HG03558 (cell line): Measurements from ENCODE around the gene PLEKHB2.
A peak's percentile ranks its signal among the peaks of the same experiment; 100 is the strongest.
"Not testable (repeated sequence)": the region's sequence is repeated elsewhere in the genome, so short reads cannot be mapped to it uniquely, and the experiment has no call there.

Experiments used
- ATAC-seq: cut with Tn5 transposase; IDR thresholded peaks from one replicate; pipeline ENCODE4 v1.9.1; 2021; ENCODE audit warnings: moderate number of reproducible peaks; ENCODE audit not compliant: unreplicated experiment; ENCODE audit errors: extremely low read depth

Gene PLEKHB2

DNA sequence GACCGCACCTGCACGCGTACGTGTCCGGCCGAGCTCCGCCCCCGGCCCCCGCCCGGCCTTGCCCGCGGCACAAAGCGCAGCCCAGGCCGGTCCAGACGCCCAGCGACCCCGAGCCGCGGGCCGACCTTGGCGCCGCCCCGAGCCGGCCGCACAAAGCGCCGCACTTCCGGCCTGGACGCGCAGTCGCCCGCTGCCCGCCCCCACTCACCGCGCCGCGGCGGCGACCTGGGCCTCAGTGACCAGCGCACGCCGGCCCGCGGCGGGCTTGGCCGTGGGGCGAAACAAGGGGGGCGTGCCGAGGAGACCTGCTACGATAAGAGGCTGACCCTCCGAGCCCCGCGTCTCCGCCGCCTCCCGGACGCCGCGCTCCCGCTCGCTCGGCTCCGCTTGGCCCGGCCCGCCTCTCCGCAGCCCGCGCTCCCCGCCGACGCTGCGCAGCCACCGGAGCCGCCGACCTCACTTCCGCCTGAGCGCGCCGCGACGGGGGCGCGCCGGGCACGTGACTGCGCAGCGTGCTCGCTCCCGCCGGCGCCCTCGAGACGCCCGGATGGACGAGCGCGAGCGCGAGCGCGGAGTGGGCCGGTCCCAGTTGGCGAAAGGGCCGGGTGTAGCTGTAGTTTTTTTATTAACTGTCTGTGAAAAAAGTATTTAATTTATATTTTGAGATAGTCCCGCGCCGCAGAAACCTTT is 12.0 kb upstream of the PLEKHB2 start, which contains the start of gene FAM168B:
FAM168B (minus strand) TSS at position 455 of the 690 bp plus-strand sequence. CDS start 10,814 bp downstream, outside the sequence.
- ATAC-seq: peak; percentile 72

DNA sequence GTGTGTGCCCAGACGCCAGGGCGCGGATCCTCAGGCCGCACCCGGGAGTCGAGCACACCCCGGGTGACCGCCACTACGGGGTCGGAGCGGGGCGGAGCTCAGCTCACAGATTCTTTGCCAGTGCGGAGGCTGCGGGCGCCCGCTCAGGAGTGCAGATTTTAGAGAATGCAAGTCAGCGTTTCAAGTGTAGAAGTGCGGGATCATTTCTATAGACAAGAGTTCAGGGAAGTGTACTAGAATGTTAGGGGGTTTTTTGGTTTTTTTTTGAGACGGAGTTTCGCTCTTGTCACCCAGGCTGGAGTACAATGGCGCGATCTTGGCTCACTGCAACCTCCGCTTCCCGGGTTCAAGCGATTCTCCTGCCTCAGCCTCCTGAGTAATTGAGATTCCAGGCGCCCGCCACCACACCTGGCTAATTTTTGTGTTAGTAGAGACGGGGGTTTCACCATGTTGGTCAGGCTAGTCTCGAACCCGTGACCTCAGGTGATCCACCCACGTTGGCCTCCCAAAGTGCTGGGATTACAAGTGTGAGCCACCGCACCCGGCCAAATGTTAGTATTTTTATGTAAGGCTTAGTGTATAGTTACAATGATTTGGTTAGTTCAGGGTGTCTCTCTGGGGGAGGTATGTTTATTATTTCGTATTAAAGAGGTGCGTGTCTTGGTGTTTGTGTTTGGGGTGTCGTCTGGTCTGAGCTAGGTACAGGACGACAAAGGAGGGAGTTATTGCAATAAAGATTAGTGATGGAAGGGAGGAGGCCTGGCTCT is 11.3 kb upstream of the PLEKHB2 start:
- peak; percentile 40 for ATAC-seq

DNA sequence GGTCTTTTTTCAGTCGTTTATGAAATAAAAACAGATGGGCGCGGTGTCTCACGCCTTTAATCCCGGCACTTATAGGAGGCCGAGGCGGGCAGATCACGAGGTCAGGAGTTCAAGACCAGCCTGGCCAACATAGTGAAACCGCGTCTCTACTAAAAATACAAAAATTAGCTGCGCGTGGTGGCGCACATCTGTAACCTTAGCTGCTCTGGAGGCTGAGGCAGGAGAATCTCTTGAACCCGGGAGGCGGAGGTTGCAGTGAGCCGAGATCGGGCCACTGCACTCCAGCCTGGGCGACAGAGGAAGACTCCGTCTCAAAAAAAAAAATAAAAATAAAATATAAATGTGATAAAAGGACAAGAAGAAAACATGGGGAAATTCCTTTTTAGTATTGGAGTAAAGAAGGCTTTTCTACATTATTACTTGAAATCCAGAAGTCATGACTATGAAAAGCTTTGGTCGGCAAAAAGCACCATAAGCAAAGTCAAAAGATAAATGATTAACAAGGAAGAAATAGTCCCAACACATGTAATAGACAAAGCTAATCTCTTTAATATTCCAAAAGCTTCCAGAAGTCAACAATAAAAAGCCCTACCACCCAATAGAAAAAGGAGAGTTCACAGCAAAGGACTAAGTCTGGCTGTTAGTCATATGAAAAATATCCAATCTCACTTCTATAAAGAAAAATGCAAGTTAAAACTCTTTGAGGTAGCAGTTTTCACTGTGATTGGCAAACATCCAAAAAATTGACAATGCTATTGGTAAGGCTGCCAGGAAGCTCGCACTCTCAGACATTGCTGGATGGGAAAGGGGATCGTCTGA is 10.5 kb upstream of the PLEKHB2 start:
- no peak for ATAC-seq

DNA sequence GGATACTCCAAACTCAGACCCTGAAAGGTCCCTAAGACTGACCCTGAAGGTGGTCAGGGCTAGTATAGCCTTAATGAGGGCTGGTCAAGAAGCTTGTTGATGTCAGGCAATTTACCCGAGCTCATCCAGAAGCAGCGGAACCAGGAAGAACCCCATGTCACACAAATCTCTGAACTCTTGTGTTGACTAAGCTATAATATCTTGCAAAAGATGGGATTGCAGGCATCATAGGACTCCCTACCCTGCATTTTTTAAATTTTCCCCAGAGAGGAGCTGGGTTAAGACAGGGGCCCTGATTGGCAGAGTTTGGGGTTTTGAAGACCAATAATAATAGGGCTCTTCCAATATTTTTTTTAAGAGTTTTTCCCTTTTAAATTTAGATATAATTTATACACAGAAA is 2.0 kb upstream of the PLEKHB2 start:
- ATAC-seq: no peak

DNA sequence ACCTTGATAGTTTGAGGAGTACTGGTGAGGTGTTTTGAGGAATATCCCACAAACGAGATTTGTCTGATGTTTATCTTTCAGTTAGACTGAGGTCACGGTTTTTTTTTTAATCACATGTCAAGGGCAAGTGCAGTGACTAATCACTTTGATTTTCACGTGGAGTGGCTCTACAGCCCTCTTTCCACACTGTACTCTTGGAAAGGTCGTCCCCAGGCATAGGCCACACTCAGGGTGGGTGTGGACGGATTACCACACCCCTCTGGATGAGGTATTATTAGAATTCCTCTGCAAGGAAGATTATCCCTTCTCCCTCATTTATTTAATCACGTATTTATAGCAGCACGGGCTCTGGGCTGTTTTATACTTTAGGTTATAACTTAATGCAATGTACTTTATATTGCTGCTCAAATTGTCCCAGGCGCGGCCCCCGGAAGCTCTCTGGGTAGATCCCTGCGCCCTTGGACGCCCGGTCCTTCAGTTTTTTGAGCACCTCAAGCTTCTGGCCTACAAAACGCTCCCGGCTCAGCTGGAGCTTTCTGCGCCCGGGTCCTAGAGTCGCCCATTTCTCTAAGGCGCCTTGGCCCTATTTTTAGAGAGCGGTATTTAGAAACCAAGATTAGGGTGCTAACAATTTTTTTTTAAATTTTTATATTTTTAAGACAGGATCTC is 515 bp upstream of the PLEKHB2 start:
- peak; percentile 32 for ATAC-seq

DNA sequence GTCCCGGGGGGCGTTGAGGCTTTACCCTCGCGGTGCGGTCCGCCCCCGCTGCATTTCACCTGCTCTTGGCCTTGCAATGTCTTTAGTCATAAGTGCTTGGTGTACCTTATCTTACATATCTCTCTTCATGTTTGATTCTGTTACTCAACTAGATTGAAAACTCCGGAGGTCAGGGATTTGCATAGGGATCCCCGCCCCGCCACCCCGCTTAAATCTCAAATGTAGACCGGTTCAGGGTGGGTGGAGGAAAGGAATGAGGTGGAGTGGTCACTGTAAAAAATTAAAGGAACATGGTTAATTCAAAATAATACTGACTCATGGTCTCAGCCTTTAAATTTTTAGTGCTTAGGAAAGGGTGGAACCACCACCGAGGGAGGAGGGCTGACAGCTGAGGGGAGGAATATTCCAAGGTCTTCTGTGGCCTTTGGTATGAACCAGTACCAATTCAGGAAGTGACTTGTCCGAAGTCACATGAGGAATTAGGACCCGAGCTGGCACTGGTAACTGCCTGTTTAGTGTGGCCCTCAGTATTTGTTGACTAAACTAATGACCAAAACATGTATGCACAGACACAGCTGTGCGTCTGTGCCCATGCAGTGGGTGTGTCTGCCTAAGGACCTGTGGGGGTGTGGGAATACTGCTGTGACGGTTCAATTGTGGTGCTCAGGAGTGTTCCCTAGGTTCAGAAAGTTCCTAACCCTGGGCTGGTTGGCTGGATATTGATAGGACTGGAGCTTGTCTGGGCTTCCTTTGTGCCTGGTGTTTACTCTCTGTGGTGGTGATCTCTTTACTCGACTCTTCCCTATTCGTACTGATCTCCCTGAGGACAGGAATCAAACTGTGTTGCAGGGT is 1.0 kb downstream of the PLEKHB2 start:
- ATAC-seq: no peak

DNA sequence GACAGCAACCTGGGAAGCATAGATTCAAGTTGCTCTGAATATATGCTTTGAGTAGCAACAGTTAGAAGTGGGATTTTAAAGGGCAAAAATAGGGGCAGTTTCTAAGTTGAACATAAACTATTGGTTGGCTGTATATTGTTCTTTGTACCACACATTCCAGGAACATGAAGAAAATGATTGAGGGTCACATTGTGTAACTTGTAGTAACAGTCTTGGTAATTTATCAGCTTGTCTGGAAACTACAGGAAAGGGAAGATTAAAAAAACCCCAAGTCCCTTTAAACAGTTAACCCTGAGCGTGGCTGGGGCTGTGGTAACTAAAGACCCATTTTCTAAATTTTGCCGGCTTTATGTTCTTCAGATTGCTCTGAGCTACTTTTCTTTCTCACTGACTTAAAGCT is 7.4 kb downstream of the PLEKHB2 start:
- ATAC-seq: no peak

DNA sequence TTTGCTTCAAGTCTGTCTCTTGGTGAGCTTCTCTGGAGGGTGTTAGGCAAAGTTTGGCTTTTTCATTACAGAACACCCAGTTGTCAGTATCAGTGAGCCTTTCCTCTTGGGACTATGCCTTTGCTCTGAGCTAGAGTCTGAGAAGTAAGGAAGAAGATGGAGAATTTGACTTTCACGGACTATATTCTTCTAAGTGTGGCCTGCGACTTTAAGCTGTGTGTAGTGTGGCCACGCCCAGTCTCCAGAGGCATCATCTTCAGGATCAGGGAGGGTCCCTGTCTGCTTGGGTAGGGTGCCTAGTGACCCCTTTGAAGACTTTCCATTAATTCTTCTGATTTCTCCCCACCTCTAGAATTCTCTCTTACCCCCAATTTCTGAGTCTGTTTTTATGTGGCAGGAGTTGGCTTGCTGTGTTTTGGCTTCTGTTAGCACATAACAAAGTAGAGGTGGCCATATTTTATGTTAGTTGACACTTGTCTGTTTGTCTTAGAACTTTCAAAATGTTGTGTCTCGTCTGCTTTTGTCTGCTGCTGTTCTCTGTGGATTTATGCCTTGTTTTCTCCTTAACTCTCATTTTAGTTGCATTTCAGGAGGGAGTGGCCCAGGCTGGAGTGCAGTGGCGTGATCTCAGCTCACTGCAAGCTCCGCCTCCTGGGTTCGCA is 8.6 kb downstream of the PLEKHB2 start:
- no peak for ATAC-seq

DNA sequence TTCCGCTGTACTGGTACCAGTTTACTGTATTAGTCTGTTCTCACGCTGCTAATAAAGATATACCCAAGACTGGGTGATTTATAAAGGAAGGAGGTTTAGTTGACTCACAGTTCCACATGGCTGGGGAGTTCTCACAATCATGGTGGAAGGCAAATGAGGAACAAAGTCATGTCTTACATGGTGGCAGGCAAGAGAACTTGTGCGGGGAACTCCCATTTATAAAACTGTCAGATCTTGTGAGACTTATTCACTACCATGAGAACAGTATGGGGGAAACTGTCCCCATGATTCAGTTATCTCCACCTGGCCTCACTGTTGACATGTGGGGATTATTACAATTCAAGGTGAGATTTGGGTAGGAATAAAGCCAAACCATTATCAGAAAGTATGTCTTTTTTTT is 9.8 kb downstream of the PLEKHB2 start:
- not testable (repeated sequence) for ATAC-seq

DNA sequence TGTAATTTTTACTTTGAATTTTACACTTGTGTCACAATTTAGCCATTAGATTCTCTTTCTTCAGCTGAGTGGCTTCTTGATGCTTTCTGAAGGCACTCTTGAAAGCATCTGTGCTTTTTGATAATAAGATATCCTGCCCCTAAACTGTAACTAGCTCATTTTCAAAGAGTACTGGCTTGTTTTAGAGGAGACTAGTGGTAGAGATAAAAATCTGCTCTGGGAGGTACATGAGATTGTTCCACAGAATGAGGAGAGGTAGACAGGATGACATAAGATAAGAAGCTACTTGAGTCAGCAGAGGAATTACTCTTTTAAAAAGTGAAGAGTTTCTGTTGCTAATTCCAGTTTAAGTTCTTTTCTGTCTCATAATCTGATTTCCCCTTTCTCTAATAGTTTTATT is 10.6 kb downstream of the PLEKHB2 start:
- no peak for ATAC-seq

DNA sequence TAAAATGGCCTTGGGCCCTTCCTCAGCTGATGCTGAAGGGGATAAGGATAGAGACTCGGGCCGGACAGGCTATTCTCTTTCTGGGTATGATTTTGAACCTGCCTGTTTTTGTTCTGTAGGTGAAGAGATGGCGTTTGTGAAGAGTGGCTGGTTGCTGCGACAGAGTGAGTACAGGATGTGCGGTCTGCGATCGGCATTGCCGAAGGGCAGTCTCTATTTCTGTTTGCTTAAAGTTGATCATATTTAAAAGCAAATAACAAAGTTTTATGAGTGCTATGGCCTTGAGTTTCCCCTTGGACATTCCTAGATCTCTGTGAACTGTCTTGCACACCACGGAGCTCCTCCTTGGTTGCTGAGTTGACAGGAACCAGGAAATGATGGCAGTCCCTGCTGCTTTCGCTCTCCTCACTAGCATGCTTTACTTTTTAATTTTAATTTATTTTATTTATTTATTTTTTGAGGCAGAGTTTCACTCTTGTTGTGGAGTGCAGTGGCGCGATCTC is 15.7 kb downstream of the PLEKHB2 start:
- ATAC-seq: no peak

DNA sequence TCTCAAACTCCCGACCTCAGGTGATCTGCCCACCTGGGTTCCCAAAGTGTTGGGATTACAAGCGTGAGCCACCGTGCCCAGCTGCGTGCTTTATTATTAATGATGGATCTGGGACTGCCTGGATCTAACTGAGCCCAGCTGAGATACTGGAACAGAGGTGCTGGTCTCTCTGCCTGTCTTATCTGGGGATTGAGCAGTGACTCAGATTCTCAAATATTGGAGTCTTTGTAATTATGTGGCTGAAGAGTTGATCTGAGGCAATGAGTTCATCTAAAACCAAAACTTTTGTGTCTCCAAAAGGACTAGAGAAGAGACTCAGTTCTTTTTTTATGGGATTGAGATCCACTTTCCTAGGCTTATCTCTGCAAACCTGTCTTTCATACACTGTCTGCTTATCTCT is 16.3 kb downstream of the PLEKHB2 start:
- no peak for ATAC-seq

DNA sequence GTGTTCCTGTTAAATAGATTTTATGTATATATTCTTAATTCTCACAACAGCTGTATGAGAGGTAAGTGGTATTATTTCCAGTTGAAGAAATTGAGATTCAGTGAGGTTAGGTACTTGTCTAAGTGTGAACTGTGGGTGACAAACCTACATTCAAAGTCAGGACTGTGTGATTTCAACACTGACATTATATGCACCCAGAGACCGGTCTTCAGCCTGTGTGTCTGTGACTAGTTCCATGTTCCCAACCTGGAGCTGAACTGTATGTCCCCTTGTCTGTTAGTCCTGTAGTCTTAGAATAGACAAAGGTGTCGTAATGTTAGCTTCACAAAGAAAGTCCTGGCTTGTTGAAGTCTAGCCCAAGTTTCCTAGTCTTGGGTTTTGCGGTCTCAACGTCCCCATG is 17.4 kb downstream of the PLEKHB2 start:
- ATAC-seq: no peak

DNA sequence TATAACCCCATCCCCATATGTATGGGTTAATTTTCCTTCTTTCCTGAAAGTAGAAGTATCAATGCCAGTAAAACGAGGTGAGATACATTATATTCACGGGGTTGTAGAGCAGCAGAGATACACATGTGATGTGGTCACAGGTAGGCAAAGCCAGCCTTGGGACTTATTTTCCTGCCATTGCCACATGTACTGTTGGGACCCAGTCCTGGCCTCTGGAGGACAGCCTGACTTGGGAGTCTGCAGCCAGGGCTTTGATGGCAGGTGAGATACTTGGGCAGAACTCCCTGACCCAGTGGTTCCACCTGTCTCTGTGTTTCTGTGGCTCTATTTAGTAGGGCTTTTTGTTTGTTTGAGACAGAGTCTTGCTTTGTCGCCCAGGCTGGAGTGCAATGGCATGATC is 18.1 kb downstream of the PLEKHB2 start:
- no peak for ATAC-seq

DNA sequence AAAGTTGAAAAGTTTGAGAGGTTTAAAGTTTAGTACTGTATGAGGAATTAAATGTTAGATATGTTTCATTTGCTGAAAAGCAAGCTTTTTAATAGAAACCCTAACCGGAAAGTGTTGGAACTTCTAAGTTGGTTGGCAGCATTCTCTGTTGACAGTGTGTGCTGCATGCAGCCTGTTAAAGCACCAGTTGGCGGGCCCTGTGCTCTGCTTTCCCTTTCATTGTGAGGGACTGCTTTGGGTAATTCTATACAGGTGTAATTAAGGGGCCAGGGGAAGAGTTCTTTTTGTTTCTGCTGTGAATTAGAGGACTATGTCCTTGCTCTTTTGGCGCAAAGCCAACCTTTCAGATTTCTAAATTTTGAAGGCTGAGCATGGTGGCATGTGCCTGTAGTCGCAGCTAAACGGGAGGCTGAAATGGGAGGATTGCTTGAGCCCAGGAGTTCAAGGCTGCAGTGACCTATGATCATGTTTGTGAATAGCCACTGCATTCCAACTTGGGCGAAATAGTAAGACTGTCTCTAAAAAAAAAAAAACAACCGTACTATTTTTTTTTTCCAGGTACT is 20.1 kb downstream of the PLEKHB2 start:
- no peak for ATAC-seq

DNA sequence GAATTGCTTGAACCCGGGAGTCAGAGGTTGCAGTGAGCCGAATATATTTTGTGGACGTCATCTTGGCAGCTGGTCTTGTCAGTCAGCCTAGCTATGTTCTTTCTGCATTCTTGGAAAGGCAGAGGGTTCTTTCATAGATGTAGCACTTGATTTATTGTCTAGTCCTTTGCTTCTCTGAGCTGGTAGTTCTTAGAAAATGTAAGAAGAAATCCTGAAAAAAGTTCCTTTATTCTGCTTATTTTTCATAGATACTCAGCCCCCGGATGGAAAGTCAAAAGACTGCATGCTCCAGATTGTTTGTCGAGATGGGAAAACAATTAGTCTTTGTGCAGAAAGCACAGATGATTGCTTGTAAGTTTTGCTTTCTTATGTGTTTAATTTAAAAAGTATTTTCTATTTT is 21.3 kb downstream of the PLEKHB2 start:
- no peak for ATAC-seq

DNA sequence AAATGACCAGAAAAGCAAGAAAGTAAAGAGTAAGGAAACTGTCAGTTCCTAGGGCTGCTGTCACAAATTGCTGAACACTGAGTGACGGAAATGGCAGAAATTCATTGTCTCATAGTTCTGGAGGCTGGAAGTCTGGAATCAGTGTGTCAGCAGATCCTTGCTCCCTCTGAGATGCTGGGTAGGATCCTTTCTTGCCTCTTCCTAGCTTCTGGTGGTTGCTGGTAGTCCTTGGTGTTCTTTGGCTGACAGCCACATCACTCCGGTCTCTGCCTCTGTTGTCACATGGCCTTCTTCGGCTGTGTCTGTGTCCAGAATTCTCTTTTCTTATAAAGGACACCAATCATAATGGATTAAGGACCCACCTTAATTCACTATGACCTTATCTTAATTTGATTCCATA is 21.9 kb downstream of the PLEKHB2 start:
- no peak for ATAC-seq

DNA sequence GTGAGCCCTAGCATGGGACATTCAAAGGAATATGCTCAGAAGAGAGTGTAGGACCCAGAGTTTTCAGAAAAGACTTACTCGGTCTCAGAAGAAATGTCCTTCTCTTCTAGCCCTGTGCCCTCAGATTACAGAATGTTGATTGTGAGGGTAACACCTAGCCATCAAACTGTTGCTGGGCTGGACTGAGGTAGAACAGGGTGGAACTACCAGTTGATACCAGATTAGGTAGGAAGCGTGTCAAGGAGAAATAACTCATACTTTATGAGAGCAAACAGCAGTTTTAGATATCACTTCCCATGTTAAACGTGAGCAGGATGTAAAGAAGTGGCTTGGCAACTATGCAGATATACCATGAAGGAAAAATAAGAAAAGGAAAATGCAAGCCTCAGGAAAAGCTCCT is 22.8 kb downstream of the PLEKHB2 start:
- ATAC-seq: no peak

DNA sequence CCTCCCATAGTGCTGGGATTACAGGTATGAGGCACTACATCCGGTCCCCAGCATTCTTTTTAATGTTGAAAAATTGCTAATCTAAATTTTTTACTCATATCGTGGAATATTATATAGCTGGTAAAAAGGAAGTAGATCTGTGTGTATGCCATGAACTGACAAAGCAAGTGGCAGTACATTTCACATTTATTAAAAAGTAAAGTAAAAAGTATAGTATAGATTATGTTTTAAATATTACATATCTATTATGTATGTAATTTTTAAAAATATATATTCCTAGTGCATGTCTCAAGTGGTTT is 25.1 kb downstream of the PLEKHB2 start:
- ATAC-seq: no peak
